CD4-positive, alpha-beta T cell treated with Interleukin-10 for 1 hour (primary cell): Measurements from ENCODE around the gene OSMR.

Source experiments
- DNase-seq: peaks from one replicate; pipeline ENCODE4 v3.0.0-alpha.2; 2020

OSMR gene

GRCh38 chr5:38932854-38933408, 87.1 kb downstream of the OSMR start:
- DNase-seq, result no peak

DNA sequence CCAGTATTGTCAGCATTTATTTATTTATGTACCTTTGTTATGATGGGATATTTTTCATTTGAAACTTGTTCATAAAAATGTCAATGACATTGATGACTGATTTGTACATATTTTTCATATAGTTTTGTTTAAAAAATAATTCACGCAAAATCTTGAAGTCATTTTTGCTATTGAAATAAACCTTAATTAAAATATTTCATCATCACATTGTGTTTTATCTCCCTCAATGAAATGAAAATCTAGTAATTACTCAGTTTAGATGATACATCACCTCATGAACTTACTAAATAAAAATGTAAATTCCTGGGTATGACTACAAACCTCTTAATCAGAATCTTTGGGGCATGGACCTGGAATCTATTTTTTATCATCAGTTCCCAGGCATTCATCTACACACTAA, 89.6 kb downstream of the OSMR start:
- no peak for DNase-seq

- DNase-seq, result no peak
Observed at GRCh38 chr5:38936269-38936668, 90.5 kb downstream of the OSMR start.

DNA sequence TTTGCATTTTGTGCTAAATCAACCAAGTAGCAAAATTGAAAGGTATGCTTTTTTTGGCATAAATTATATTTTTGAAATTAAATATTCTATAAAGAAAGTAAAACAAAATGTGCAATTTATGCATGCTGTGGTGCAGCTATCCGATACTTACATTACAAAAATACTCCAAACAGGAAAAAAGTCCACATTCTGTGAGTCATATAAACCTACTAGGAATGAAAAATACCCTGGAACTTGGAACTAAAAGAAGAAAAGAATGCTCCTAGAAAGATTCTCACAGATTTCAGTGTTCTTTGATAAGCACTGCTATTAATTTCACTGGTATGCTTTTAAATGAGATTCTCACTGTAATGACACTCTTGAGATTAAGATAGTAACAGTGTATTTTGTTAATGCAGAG, 92.6 kb downstream of the OSMR start:
- DNase-seq, result no peak

DNA sequence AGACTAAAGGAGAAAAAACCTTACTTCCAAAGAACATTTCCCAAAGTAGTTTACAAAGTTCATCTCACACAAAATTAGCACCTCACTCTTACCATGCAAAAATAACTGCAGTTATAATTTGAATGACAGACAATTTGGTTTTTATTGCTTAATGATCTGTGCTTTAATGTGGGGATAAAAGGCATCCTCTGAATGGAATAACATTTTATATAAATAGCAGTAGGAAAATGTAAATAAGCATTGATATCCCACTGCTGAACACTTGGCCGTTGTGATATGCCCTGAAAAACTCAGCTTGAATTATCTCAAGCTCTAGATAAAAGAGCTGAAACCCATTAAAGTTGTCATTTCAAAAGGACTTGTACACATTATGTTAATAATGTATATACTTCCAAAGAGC, 93.2 kb downstream of the OSMR start:
- no peak for DNase-seq

- DNase-seq, result no peak
Observed at GRCh38 chr5:38940230-38940858, 94.5 kb downstream of the OSMR start.

- no peak for DNase-seq
Observed at GRCh38 chr5:38941912-38942311, 96.1 kb downstream of the OSMR start.

GRCh38 chr5:38944282-38944681, 98.5 kb downstream of the OSMR start:
- DNase-seq, result no peak

DNA sequence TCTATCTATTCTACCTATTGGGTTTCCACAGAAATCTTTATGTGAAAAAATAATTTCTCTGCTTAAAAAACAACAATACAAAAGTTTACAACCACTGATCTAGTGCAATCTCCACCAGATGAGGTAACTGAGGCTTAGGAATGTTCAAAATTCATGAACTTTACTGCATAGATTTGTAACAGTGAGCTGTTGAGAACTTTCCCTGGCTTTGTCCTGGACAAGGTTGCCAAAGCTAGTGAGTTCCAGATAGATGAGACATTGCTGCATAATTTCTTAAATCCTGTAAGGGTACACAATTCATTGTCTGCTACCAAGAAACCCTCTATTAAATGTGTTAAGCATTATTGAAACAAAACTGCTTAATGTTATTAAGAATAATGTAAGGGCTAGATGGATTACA, 102.7 kb downstream of the OSMR start:
- DNase-seq, result no peak

- no peak for DNase-seq
Observed at GRCh38 chr5:38953426-38954012, 107.7 kb downstream of the OSMR start.

- DNase-seq, result no peak
Observed at GRCh38 chr5:38961691-38962090, 115.9 kb downstream of the OSMR start.

- DNase-seq, result no peak
Observed at GRCh38 chr5:38968665-38969064, 122.9 kb downstream of the OSMR start.

GRCh38 chr5:38978036-38978435, 132.2 kb downstream of the OSMR start:
- DNase-seq, result no peak

- DNase-seq, result no peak
Observed at GRCh38 chr5:38979535-38979934, 133.7 kb downstream of the OSMR start.
